Left lung (tissue), 10 donors: ENCODE results near the gene EED. TPM values are rescaled to one million over a fixed set of nuclear protein-coding genes. Genes with fewer than 3 reads are reported as not detected.

Source experiments
- ATAC-seq: fragments of 200-7000 bp; cut with Tn5 transposase; one replicate; pipeline ENCODE4 v1.9.1; 2020; ENCODE audit warnings: moderate library complexity
- DNase-seq, 4 donors: peaks; one replicate each; pipeline ENCODE4 v3.0.0-alpha.2; 2013 to 2020
- H3K27ac ChIP-seq, 2 donors: fragments of 200-600 bp; sonication (generic) in 1 of 2; one replicate each; pipeline versions ENCODE4 v1.5.0 to v1.8.0; 2020 to 2021
- H3K27me3 ChIP-seq, 2 donors: fragments of 200-600 bp; sonication (generic) in 1 of 2; one replicate each; pipeline versions ENCODE4 v1.5.0 to v1.8.0; 2020 to 2021
- H3K36me3 ChIP-seq, 2 donors: fragments of 200-600 bp; sonication (generic) in 1 of 2; one replicate each; pipeline versions ENCODE4 v1.5.0 to v1.8.0; 2020 to 2021
- H3K4me1 ChIP-seq, 2 donors: fragments of 200-600 bp; one replicate each; pipeline ENCODE4 v1.8.0; 2021
- H3K4me3 ChIP-seq, 2 donors: fragments of 200-600 bp; sonication (generic) in 1 of 2; one replicate each; pipeline versions ENCODE4 v1.5.0 to v1.8.0; 2020 to 2021; ENCODE audit warnings: mild to moderate bottlenecking in 1 of 2
- H3K9me3 ChIP-seq, 2 donors: fragments of 200-600 bp; sonication (generic) in 1 of 2; one replicate each; pipeline versions ENCODE4 v1.5.0 to v1.8.0; 2020 to 2021
- CTCF ChIP-seq, 2 donors: fragments of 200-600 bp; sonication (generic) in 1 of 2; IDR thresholded peaks; one replicate each; pipeline versions ENCODE4 v1.5.0 to v1.8.0; 2021; ENCODE audit warnings: antibody characterized with exemption in 2 of 2
- intact Hi-C, 2 donors: fragments of 100-400 bp; cut with DNase I; formaldehyde crosslinking; loops; one replicate each; pipeline versions ENCODE4 v1.11.2 to v1.14.2; 2022
- polyA plus RNA-seq, 6 donors: library from polyadenylated mRNA; unstranded; fragments of 120-200 nt; gene quantifications; one replicate each; pipeline ENCODE4 v1.2.1, GENCODE V29; 2013; ENCODE audit not compliant: insufficient read length in 6 of 6
- total RNA-seq, 2 donors: library from RNA; stranded (reverse); fragmentation: NEBNext Ultra II Directional; extraction: Animal tissue kit (Norgen Biotek cat#: 25700); gene quantifications; one replicate each; pipeline ENCODE4 v1.2.1, GENCODE V29; 2021
- donor health status: DM: no; HTN: yes; CAD: no.
- donor health status: DM: no; HTN: no; CAD: no.

EED gene
- total and polyA plus RNA-seq, 8 donors, result 20.3 to 48.2 (median 37.7) TPM

GRCh38 chr11:86196913-86197312 lies 47.6 kb upstream of the EED start:
- ATAC-seq, result no peak
- no peak overlapping the region for H3K4me3 ChIP-seq
- H3K36me3 ChIP-seq, result no peaks in the 10 kb centered on the region
- DNase-seq, result no peak
- H3K4me1 ChIP-seq, result peaks cover 12 to 59% of the 10 kb centered on the region in 2 donors
- intact Hi-C loops, result loop anchor here in 1 of 2 donors (10.0 kb wide), 1 partner anchor 162 kb away; no protein-coding TSS in a partner anchor
- H3K27me3 ChIP-seq, result no peaks in the 10 kb centered on the region
- H3K9me3 ChIP-seq, result no peaks in the 10 kb centered on the region
- H3K27ac ChIP-seq, result no peak overlapping the region
- TF ChIP-seq CTCF (IDR thresholded peaks at IDR 0.05), result no peak

DNA sequence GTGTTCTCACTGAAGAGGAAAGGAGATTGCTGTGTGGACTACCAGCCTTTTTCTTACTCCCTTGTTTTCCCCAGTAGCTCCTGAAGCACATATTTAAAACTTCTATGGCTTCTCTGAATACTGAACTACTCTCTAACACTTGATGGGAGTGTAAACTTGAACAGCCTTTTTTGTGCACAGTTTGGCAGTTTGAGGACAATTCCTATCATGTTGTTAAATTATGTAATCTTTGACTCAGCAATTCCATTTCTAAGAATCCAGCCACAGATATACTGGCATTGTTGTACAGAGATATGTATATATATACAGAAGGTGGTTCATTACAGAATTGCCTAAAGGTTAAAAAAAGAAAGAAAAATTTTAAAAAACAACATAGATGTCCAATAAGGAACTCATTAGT lies 47.1 kb upstream of the EED start:
- Histone ChIP-seq H3K9me3 (no peaks in the 10 kb centered on the region), H3K4me1 (peaks cover 12 to 57% of the 10 kb centered on the region in 2 donors), H3K4me3 (no peak overlapping the region), H3K36me3 (no peaks in the 10 kb centered on the region), H3K27ac (no peak overlapping the region), H3K27me3 (no peaks in the 10 kb centered on the region)
- no peak for ATAC-seq
- intact Hi-C loops, result loop anchor here in 1 of 2 donors (10.0 kb wide), 1 partner anchor 163 kb away; no protein-coding TSS in a partner anchor
- DNase-seq, result no peak
- no peak for TF ChIP-seq CTCF (IDR thresholded peaks at IDR 0.05)

GRCh38 chr11:86198139-86198538 lies 46.4 kb upstream of the EED start:
- no peaks in the 10 kb centered on the region for H3K36me3 ChIP-seq
- H3K27me3 ChIP-seq, result no peaks in the 10 kb centered on the region
- no peak for DNase-seq
- no peak for TF ChIP-seq CTCF (IDR thresholded peaks at IDR 0.05)
- H3K27ac ChIP-seq, result no peak overlapping the region
- intact Hi-C loops, result loop anchor here in 1 of 2 donors (10.0 kb wide), 1 partner anchor 163 kb away; no protein-coding TSS in a partner anchor
- H3K9me3 ChIP-seq, result no peaks in the 10 kb centered on the region
- H3K4me3 ChIP-seq, result no peak overlapping the region
- no peak for ATAC-seq
- peaks cover 5 to 54% of the 10 kb centered on the region in 2 donors for H3K4me1 ChIP-seq

- TF ChIP-seq CTCF (IDR thresholded peaks at IDR 0.05), result no peak
These were observed 45.2 kb upstream of the EED start for GRCh38 chr11:86199354-86199753.

DNA sequence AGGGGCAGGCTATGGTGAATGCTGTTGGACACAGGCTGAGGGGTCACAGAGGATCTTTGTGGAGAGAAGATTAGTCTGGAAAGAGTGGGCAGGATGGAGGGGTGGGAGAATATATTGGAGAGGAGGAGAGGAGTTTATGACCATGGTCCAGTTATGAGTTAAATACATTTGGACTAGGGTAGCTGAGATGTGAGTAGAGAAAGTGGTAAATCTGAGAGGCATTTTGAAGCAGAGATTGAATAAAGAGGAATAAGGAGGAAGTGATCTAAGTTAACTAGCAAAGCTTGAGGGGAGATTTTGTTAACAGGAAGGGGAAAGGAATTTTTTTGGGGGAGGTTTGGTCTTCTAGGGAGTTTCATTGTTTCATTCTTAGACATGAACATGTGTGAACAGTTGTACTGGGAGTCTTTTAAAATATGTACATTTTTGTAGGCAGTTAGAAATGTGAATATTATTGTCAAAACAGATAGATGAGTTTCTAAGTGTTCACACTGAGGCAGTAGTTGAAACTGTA lies 43.1 kb upstream of the EED start:
- H3K4me1 ChIP-seq, result peaks cover 0 to 69% of the 10 kb centered on the region in 2 donors
- ATAC-seq, result no peak
- H3K27ac ChIP-seq, result peak overlapping the region in 1 of 2 donors; percentile 91
- H3K36me3 ChIP-seq, result no peaks in the 10 kb centered on the region
- intact Hi-C loops, result no loop called here
- no peak for TF ChIP-seq CTCF (IDR thresholded peaks at IDR 0.05)
- H3K9me3 ChIP-seq, result no peaks in the 10 kb centered on the region
- no peak for DNase-seq
- H3K4me3 ChIP-seq, result no peak overlapping the region
- no peaks in the 10 kb centered on the region for H3K27me3 ChIP-seq

More at GRCh38 chr11:86199354-86199753, 45.2 kb upstream of the EED start:
- H3K4me3 ChIP-seq, result no peak overlapping the region
- peaks cover 0 to 55% of the 10 kb centered on the region in 2 donors for H3K4me1 ChIP-seq
- ATAC-seq (no peak), DNase-seq (no peak)
- intact Hi-C loops, result loop anchor here in 1 of 2 donors (10.0 kb wide), 1 partner anchor 165 kb away; no protein-coding TSS in a partner anchor
- H3K27ac ChIP-seq, result no peak overlapping the region
- no peaks in the 10 kb centered on the region for H3K27me3 ChIP-seq
- no peaks in the 10 kb centered on the region for H3K36me3 ChIP-seq
- H3K9me3 ChIP-seq, result no peaks in the 10 kb centered on the region
